ENCODE measurements around the gene CBLB.

Gene CBLB

DNA sequence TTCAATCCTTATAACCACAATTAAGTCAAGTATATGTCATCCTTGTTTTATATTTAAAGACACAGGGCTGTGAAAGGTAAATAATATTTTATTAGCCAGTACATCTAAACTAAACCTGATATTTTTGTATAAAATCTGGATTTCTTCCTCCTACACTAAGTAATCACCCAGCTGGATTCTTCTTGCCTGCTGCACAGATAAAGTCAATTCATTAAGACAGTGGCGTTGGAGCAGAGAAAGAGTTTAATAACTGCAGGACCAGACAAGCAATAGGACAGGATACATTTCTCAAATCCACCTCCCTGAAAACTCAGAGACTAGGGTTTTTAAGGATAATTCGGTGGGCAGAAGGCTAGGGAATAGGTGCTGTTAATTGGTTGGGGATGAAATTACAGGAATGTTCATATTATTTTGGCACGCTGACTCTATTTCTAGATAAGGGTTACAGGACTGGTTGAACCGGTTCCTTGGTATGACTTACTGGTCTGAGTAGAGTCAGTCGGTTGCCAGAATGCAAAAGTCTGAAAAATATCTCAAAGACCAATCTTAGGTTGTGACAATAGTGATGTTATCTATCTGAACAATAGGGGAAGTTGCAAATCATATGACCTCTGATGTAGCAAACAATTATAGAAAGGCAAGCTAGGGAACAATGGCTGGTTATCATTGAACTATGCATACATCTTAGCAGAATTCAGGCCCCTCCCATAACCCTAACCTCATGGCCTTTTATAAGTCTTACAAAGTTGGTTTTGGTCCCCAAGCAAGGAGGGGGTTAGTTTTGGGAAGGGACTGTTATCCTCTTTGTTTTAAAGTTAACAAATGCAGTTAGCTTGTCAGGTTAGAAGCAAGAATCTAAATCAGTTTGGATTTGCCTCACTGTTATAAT is 257.3 kb downstream of the CBLB start:
- TF ChIP-seq, protein P1, sequence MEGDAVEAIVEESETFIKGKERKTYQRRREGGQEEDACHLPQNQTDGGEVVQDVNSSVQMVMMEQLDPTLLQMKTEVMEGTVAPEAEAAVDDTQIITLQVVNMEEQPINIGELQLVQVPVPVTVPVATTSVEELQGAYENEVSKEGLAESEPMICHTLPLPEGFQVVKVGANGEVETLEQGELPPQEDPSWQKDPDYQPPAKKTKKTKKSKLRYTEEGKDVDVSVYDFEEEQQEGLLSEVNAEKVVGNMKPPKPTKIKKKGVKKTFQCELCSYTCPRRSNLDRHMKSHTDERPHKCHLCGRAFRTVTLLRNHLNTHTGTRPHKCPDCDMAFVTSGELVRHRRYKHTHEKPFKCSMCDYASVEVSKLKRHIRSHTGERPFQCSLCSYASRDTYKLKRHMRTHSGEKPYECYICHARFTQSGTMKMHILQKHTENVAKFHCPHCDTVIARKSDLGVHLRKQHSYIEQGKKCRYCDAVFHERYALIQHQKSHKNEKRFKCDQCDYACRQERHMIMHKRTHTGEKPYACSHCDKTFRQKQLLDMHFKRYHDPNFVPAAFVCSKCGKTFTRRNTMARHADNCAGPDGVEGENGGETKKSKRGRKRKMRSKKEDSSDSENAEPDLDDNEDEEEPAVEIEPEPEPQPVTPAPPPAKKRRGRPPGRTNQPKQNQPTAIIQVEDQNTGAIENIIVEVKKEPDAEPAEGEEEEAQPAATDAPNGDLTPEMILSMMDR (conservative IDR thresholded peaks at IDR 0.05; ENCODE audit: low read depth, low read length): no peak
- no peak overlapping the region for H3K4me3 ChIP-seq (ENCODE audit: low read length)
- no peak for DNase-seq (ENCODE audit: low read depth)

DNA sequence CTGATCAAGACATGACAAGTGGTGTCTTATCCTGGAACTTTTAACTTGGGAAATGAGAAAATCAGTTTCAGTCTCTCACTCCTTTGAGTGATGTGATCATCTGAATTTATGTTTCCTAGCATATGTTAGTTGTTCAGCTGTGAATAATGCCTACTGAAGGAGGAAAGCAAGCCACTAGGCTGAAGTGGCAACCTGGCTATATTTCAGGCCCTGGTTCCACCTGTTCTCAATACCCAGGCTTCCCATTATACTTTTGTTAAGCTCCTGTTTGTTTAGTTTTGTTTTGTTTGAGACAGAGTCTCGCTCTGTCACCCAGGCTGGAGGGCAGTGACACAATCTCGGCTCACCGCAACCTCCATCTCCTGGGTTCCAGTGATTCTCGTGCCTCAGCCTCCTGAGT is 258.3 kb downstream of the CBLB start:
- TF ChIP-seq, protein P1 (conservative IDR thresholded peaks at IDR 0.05; ENCODE audit: low read depth, low read length): no peak
- DNase-seq (ENCODE audit: low read depth): no peak
- no peak overlapping the region for H3K4me3 ChIP-seq (ENCODE audit: low read length)

DNA sequence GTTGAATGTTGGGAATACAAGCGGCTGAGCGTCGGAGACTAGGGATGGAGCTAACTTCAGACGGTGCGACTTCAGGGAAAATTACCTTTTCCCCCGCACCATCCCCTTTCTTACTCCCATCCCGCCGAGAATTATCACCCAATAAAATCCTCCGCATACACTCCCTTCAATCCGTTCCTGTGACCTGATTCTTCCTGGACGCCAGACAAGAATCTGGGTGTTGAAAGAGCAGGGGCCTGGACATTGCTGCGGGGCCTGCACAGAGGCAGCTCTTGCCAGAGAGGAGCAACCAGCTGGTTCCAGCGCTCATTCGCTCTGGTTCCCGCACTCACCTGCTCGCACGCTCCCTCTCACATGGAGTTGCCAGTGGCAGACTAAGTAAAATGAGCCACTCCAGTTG is 260.2 kb downstream of the CBLB start:
- TF ChIP-seq, protein P1 (conservative IDR thresholded peaks at IDR 0.05; ENCODE audit: low read depth, low read length): no peak
- no peak for DNase-seq (ENCODE audit: low read depth)

DNA sequence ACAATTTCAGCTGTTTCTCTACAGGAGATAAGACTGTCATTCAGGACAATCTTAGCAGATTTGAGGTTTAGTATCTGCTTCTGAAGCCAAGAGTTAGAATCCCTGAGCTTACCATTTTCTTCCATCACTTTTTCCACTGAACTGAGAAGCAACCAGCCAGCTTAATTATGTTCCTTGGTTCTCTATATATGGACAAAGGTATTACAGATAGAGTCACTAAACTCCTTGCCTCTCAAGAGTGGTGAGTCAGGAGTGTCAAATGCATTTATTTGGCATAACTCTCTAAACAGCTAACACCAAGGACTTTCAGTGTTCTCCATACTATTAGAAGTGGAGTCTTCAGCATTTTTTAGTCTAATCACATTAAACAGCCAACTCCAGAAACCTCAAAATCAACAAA is 262.8 kb downstream of the CBLB start:
- TF ChIP-seq, protein P1 (conservative IDR thresholded peaks at IDR 0.05; ENCODE audit: low read depth, low read length): no peak
- peak; percentile 48 for DNase-seq (ENCODE audit: low read depth)
- H3K4me3 ChIP-seq (ENCODE audit: low read length): no peak overlapping the region

More for the DNA sequence above, 260.2 kb downstream of the CBLB start:
- no peak overlapping the region for H3K4me3 ChIP-seq (ENCODE audit: low read length)
